ENCODE results near the gene PERCC1. TPM values are rescaled to one million over a fixed set of nuclear protein-coding genes. Genes with fewer than 3 reads are reported as not detected.

Gene PERCC1
- total RNA-seq (under 1 TPM in 2 of 6 donors, not detected in 4; 0.16 to 0.23 TPM), polyA plus RNA-seq (not detected)

GRCh38 chr16:1430759-1431496 is at the start of gene PERCC1:
Gene PERCC1 (plus strand): TSS chr16:1431078. CDS start chr16:1432594, 1,516 bp downstream.
- FAIRE-seq (no peak), ATAC-seq (peak in 3 of 4 donors; percentile 33 to 68 (median 63)), DNase-seq (peak in 1 of 6 donors; percentile 73)
- no peak for TF ChIP-seq CTCF (IDR thresholded peaks at IDR 0.05)
- Histone ChIP-seq H3K4me3 (no peak within 1 kb of the TSS), H3K4me1 (no peaks in the 10 kb centered on the region), H3K27me3 (no peaks in the 10 kb centered on the region), H3K27ac (no peak within 1 kb of the TSS), H3K9me3 (no peaks in the 10 kb centered on the region), H3K36me3 (no peaks in the 10 kb centered on the region)
- 30 to 31% methylated on average over 34 to 35 of the region's 35 CpGs for WGBS, 2 donors
- intact Hi-C loops (cut with DNase I): no loop called here

- TF ChIP-seq CTCF (IDR thresholded peaks at IDR 0.05): no peak
- ATAC-seq: no peak
- Histone ChIP-seq H3K36me3 (no peaks in the 10 kb centered on the region), H3K27me3 (no peaks in the 10 kb centered on the region), H3K27ac (no peak overlapping the region), H3K4me1 (peaks cover 0 to 7% (median 0%) of the 10 kb centered on the region in 3 donors), H3K4me3 (no peak overlapping the region), H3K9me3 (no peaks in the 10 kb centered on the region)
- no peak for FAIRE-seq
- intact Hi-C loops (cut with DNase I): no loop called here
- no peak for DNase-seq
- WGBS, 2 donors: 90 to 95% methylated on average over 9 of the region's 9 CpGs
These were observed 49.1 kb upstream of the PERCC1 start for GRCh38 chr16:1381612-1382406.

- ATAC-seq (no peak), FAIRE-seq (no peak), DNase-seq (no peak)
- Histone ChIP-seq H3K27me3 (no peaks in the 10 kb centered on the region), H3K9me3 (no peaks in the 10 kb centered on the region), H3K4me3 (no peak overlapping the region), H3K36me3 (no peaks in the 10 kb centered on the region), H3K4me1 (peaks cover 0 to 3% (median 0%) of the 10 kb centered on the region in 3 donors), H3K27ac (no peak overlapping the region)
- intact Hi-C loops (cut with DNase I): no loop called here
- TF ChIP-seq CTCF (IDR thresholded peaks at IDR 0.05): no peak
- WGBS, 2 donors: 92 to 95% methylated on average over 18 of the region's 18 CpGs
These were observed 47.3 kb upstream of the PERCC1 start for GRCh38 chr16:1383556-1383955.

- Histone ChIP-seq H3K27ac (no peak overlapping the region), H3K27me3 (no peaks in the 10 kb centered on the region), H3K4me1 (no peaks in the 10 kb centered on the region), H3K9me3 (no peaks in the 10 kb centered on the region), H3K36me3 (peaks cover 0 to 11% (median 0%) of the 10 kb centered on the region in 3 donors), H3K4me3 (no peak overlapping the region)
- DNase-seq: no peak
- intact Hi-C loops (cut with DNase I): no loop called here
- ATAC-seq: no peak
- TF ChIP-seq CTCF (IDR thresholded peaks at IDR 0.05): no peak
- 96% methylated on average over 39 of the region's 39 CpGs for WGBS, 2 donors
- no peak for FAIRE-seq
These were observed 45.6 kb upstream of the PERCC1 start for GRCh38 chr16:1385232-1385631.

Data from pancreas (tissue), 10 donors.